ENCODE measurements around the gene FYN. TPM values are rescaled to one million over a fixed set of nuclear protein-coding genes. Genes with fewer than 3 reads are reported as not detected.

The FYN gene
- total and polyA plus RNA-seq, 10 of the 15 experiments (the other 5 are each of a cell fraction or from before 2014, with no cell fraction given): 51.4 to 247 (median 138) TPM

DNA sequence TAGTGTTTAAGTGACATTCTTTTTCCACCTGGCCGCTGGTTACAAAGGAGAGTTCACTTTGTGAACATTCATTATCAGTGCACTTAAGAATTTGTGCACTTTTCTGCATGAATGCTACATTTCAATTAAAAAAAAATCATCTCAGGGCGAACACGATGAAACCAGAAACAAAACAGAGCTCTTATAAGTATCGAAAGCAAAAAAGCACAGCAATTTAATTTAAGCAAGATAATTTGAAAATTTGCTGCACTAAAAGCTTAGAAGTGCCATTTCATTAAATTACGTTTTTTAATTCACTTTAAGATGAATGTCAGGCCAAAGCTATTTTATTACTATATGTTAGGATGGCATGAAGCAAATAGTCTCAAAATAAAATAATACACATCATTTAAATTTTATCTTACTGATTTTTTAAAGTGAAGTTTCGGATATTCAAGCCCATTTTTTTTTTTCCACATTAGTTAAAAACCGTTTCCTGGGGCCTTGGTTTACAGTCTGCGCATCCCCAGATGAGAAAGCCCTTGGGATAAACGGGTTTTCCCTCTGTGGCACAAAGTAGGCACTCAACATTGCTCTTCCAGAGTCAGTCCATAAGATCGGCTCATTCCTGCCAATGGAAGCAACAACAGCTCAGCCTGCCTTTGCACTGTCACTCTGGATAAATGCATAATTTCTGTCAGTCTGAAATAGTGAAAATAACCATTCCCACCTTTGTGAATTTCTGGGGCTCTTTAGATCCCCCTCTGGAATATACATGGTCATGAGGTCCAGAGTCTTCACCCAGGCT lies 80.1 kb downstream of the FYN start:
- TSS peak; percentile 60 for BruUV-seq (replicated peaks)
- Histone ChIP-seq H3K4me3 (peak overlapping the region; percentile 66), H3K4me1 (ENCODE audit: control insufficient read depth, insufficient read depth, low read length) (peaks cover 37% of the 10 kb centered on the region), H2AFZ (ENCODE audit: control insufficient read depth, low read depth, low read length) (no peak overlapping the region; the same call in 1 of the 2 replicates), H3K27me3 (replicated peaks in 1 of 2; ENCODE audit: control insufficient read depth in 2 of 2, insufficient read depth in 2 of 2, low read length in 1 of 2) (no peaks in the 10 kb centered on the region), H4K20me1 (ENCODE audit: control insufficient read depth, insufficient read depth) (no peaks in the 10 kb centered on the region), H3K36me3 (ENCODE audit: control insufficient read depth in 2 of 2, insufficient read depth in 2 of 2, low read length in 1 of 2) (no peaks in the 10 kb centered on the region; a peak in 2 of 4 replicates), H3K4me2 (ENCODE audit: control insufficient read depth, insufficient read depth) (peak overlapping the region; percentile 74), H3K9me3 (replicated peaks; ENCODE audit: control insufficient read depth, insufficient read depth, low read length) (no peaks in the 10 kb centered on the region; the same call in 2 of the 3 replicates), H3K27ac (ENCODE audit: control insufficient read depth, insufficient read depth) (peak overlapping the region; percentile 85), H3K79me2 (ENCODE audit: control insufficient read depth, insufficient read depth, low read length) (peaks cover 89% of the 10 kb centered on the region), H3K9ac (ENCODE audit: control insufficient read depth, insufficient read depth, low read length) (peak overlapping the region; percentile 77)
- intact Hi-C loops (cut with micrococcal nuclease; ENCODE audit: unreplicated experiment): loop anchor here (5.0 kb wide), 1 partner anchor 79 kb away; the partner anchor contains the start of gene FYN
- RAD21 ChIA-PET (ENCODE audit: unreplicated experiment): interaction anchor here (0.8 to 4.4 kb wide), 16 partner anchors 9 to 200 kb away, joined by 3 to 22 read pairs (median 4); partner anchors contain the start of gene FYN
- DNase-seq (ENCODE audit: low read depth, low spot score): no peak
- ATAC-seq: no peak
- in situ Hi-C loops (cut with MboI): no loop called here
- no peak for TF ChIP-seq FOXK2 (IDR thresholded peaks at IDR 0.05)
- TF ChIP-seq IKZF1 (conservative IDR thresholded peaks at IDR 0.05): no peak
- TF ChIP-seq PML (IDR thresholded peaks at IDR 0.05; ENCODE audit: low read length): no peak
- TF ChIP-seq NRF1 (conservative IDR thresholded peaks at IDR 0.05; ENCODE audit: low read depth, low read length): no peak
- TF ChIP-seq, protein P1, sequence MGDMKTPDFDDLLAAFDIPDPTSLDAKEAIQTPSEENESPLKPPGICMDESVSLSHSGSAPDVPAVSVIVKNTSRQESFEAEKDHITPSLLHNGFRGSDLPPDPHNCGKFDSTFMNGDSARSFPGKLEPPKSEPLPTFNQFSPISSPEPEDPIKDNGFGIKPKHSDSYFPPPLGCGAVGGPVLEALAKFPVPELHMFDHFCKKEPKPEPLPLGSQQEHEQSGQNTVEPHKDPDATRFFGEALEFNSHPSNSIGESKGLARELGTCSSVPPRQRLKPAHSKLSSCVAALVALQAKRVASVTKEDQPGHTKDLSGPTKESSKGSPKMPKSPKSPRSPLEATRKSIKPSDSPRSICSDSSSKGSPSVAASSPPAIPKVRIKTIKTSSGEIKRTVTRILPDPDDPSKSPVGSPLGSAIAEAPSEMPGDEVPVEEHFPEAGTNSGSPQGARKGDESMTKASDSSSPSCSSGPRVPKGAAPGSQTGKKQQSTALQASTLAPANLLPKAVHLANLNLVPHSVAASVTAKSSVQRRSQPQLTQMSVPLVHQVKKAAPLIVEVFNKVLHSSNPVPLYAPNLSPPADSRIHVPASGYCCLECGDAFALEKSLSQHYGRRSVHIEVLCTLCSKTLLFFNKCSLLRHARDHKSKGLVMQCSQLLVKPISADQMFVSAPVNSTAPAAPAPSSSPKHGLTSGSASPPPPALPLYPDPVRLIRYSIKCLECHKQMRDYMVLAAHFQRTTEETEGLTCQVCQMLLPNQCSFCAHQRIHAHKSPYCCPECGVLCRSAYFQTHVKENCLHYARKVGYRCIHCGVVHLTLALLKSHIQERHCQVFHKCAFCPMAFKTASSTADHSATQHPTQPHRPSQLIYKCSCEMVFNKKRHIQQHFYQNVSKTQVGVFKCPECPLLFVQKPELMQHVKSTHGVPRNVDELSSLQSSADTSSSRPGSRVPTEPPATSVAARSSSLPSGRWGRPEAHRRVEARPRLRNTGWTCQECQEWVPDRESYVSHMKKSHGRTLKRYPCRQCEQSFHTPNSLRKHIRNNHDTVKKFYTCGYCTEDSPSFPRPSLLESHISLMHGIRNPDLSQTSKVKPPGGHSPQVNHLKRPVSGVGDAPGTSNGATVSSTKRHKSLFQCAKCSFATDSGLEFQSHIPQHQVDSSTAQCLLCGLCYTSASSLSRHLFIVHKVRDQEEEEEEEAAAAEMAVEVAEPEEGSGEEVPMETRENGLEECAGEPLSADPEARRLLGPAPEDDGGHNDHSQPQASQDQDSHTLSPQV (IDR thresholded peaks at IDR 0.05): no peak
- TF ChIP-seq ZNF274 (IDR thresholded peaks at IDR 0.05; ENCODE audit: insufficient read depth, insufficient read length): no peak
- no peak for TF ChIP-seq MEF2A (IDR thresholded peaks at IDR 0.05; ENCODE audit: insufficient read depth, low read depth, low read length)
- no peak for TF ChIP-seq HDAC6 (IDR thresholded peaks at IDR 0.05; ENCODE audit: unreplicated experiment)
- no peak for FAIRE-seq
- SMC1A ChIA-PET (ENCODE audit: uncharacterized antibody, unreplicated experiment): interaction anchor here (0.7 to 7.3 kb wide), 19 partner anchors 12 to 104 kb away, joined by 3 to 71 read pairs (median 6); partner anchors contain the start of gene FYN
- 48% methylated on average over 10 of the region's 10 CpGs for WGBS (ENCODE audit: insufficient coverage, insufficient replicate concordance, low lambda C conversion rate, missing lambda C conversion rate)
- POLR2A ChIA-PET: interaction anchor here (0.6 to 3.0 kb wide), 6 partner anchors 11 to 218 kb away, joined by 3 to 14 read pairs (median 4); no protein-coding TSS in a partner anchor
- CTCF ChIA-PET: interaction anchor here (0.8 to 1.7 kb wide), 15 partner anchors 8 to 250 kb away, joined by 3 to 9 read pairs (median 4); no protein-coding TSS in a partner anchor
